OCI-LY1 (cell line): ENCODE data around the gene EYA3.

Experiments used
- H2AFZ ChIP-seq: fragments of 200-600 bp; sonication (generic), shearing (Covaris generic); 2 replicates; pipeline ENCODE4 v1.6.0; 2014; ENCODE audit warnings: antibody characterized with exemption, mild to moderate bottlenecking, low read length
- H3F3A ChIP-seq: fragments of 200-600 bp; sonication (generic), shearing (Covaris generic); 2 replicates; pipeline ENCODE4 v1.6.0; 2014; ENCODE audit warnings: mild to moderate bottlenecking, antibody characterized with exemption, low read length, moderate library complexity; ENCODE audit not compliant: insufficient read depth
- H3K27ac ChIP-seq: fragments of 200-600 bp; sonication (generic); 2 replicates; pipeline ENCODE4 v1.5.1; 2014; ENCODE audit warnings: low read length, mixed run types, mild to moderate bottlenecking, low read depth; ENCODE audit not compliant: poor library complexity, severe bottlenecking
- H3K27me3 ChIP-seq: fragments of 200-600 bp; sonication (generic); 2 replicates; pipeline ENCODE4 v1.6.0; 2014; ENCODE audit warnings: antibody characterized with exemption, mild to moderate bottlenecking, low read length, moderate library complexity; ENCODE audit not compliant: insufficient read depth
- H3K36me3 ChIP-seq: fragments of 200-600 bp; sonication (generic); 2 replicates; pipeline ENCODE4 v1.6.1; 2014; ENCODE audit warnings: mild to moderate bottlenecking, antibody characterized with exemption, low read length, moderate library complexity, mixed read lengths; ENCODE audit not compliant: insufficient read depth
- H3K4me1 ChIP-seq: fragments of 200-600 bp; sonication (generic); 2 replicates; pipeline ENCODE4 v1.5.1; 2014; ENCODE audit warnings: mild to moderate bottlenecking, low read length, moderate library complexity; ENCODE audit not compliant: insufficient read depth, severe bottlenecking
- H3K4me2 ChIP-seq: fragments of 200-600 bp; sonication (generic), shearing (Covaris generic); 2 replicates; pipeline ENCODE4 v1.6.1; 2014; ENCODE audit warnings: low read length
- H3K4me3 ChIP-seq: fragments of 200-600 bp; sonication (generic); 2 replicates; pipeline ENCODE4 v1.5.1; 2014; ENCODE audit warnings: low read length, low read depth, mild to moderate bottlenecking, mixed read lengths; ENCODE audit not compliant: poor library complexity, severe bottlenecking
- H3K79me2 ChIP-seq: fragments of 200-600 bp; shearing (Covaris generic); 2 replicates; pipeline ENCODE4 v1.6.1; 2016; ENCODE audit warnings: mixed run types, low read length, mixed read lengths; ENCODE audit not compliant: insufficient read depth
- H3K9ac ChIP-seq: fragments of 200-600 bp; sonication (generic), shearing (Covaris generic); 2 replicates; pipeline ENCODE4 v1.6.1; 2014; ENCODE audit warnings: mild to moderate bottlenecking, low read length, mixed read lengths
- H3K9me2 ChIP-seq: fragments of 200-600 bp; sonication (generic), shearing (Covaris generic); 2 replicates; pipeline ENCODE4 v1.6.1; 2014; ENCODE audit warnings: low read depth, mild to moderate bottlenecking, low read length, mixed read lengths
- H3K9me3 ChIP-seq: fragments of 200-600 bp; shearing (Covaris generic); 2 replicates; pipeline ENCODE4 v1.6.1; 2014; ENCODE audit warnings: low read length, mixed read lengths
- H4K20me1 ChIP-seq: fragments of 200-600 bp; sonication (generic), shearing (Covaris generic); 2 replicates; pipeline ENCODE4 v1.6.0; 2016; ENCODE audit warnings: mild to moderate bottlenecking, low read length; ENCODE audit not compliant: insufficient read depth
- EZH2 ChIP-seq: fragments of 200-600 bp; sonication (generic), shearing (Covaris generic); IDR thresholded peaks from 2 replicates; pipeline ENCODE4 v1.8.0; 2017; ENCODE audit warnings: borderline replicate concordance, mixed run types, mild to moderate bottlenecking, antibody characterized with exemption, low read length, moderate library complexity, mixed read lengths
- TF ChIP-seq, protein P1 (sequence below): fragments of 200-600 bp; sonication (generic), shearing (Covaris generic); IDR thresholded peaks from 2 replicates; pipeline ENCODE4 v1.5.1; 2017; ENCODE audit warnings: mild to moderate bottlenecking, antibody characterized with exemption, low read length, moderate library complexity, mixed read lengths

EYA3 gene

DNA sequence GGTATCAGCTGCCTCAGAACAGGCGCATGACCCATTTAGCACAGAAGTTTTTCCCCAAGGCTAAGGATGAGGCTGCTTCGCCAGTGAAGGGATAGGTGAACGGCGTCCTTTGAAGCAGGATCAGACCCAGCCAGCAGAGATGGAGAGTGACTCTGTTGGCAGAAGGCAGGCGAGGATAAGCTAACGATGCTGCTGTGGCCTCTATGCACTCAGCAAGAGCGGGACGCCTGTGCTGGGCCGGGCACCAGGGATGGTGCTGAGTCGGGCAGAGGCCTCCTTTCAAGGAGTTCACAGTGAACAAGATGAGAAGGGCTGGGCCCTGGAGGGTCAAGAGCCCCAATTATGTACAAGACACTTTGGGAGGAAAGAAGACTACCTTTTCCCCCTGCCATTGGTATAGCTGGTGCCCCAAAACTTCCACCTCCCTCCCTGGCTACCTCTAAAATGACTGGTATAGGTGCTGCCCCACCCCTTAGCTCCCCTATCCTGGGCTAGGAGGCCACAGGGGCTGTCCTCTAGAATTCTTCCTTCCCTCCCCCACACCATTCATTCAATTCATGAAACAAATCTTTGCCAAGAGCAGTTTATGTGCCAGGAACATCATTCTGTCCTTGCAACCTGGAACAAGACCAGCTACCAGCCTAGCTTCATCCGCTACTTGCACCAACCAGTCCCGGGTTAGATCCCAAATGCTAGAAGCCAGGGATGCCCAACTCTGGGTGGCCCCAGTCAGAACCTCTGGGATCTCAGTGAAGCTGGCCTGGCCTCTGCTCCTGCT lies 121.1 kb downstream of the EYA3 start:
- H3K79me2 ChIP-seq: no peaks in the 10 kb centered on the region
- H3K9me2 ChIP-seq: no peaks in the 10 kb centered on the region
- H3K9ac ChIP-seq: no peak overlapping the region
- H3K27ac ChIP-seq: no peak overlapping the region
- no peaks in the 10 kb centered on the region for H4K20me1 ChIP-seq
- no peak overlapping the region for H3K4me3 ChIP-seq
- no peaks in the 10 kb centered on the region for H3K27me3 ChIP-seq
- no peak overlapping the region for H3K4me2 ChIP-seq
- H2AFZ ChIP-seq: no peak overlapping the region
- H3K36me3 ChIP-seq: peaks cover 20% of the 10 kb centered on the region; the same call in 1 of the 2 replicates
- H3K9me3 ChIP-seq: no peaks in the 10 kb centered on the region
- H3F3A ChIP-seq: no peaks in the 10 kb centered on the region
- no peaks in the 10 kb centered on the region for H3K4me1 ChIP-seq
- TF ChIP-seq EZH2: no peak
- TF ChIP-seq, protein P1, sequence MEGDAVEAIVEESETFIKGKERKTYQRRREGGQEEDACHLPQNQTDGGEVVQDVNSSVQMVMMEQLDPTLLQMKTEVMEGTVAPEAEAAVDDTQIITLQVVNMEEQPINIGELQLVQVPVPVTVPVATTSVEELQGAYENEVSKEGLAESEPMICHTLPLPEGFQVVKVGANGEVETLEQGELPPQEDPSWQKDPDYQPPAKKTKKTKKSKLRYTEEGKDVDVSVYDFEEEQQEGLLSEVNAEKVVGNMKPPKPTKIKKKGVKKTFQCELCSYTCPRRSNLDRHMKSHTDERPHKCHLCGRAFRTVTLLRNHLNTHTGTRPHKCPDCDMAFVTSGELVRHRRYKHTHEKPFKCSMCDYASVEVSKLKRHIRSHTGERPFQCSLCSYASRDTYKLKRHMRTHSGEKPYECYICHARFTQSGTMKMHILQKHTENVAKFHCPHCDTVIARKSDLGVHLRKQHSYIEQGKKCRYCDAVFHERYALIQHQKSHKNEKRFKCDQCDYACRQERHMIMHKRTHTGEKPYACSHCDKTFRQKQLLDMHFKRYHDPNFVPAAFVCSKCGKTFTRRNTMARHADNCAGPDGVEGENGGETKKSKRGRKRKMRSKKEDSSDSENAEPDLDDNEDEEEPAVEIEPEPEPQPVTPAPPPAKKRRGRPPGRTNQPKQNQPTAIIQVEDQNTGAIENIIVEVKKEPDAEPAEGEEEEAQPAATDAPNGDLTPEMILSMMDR: no peak

DNA sequence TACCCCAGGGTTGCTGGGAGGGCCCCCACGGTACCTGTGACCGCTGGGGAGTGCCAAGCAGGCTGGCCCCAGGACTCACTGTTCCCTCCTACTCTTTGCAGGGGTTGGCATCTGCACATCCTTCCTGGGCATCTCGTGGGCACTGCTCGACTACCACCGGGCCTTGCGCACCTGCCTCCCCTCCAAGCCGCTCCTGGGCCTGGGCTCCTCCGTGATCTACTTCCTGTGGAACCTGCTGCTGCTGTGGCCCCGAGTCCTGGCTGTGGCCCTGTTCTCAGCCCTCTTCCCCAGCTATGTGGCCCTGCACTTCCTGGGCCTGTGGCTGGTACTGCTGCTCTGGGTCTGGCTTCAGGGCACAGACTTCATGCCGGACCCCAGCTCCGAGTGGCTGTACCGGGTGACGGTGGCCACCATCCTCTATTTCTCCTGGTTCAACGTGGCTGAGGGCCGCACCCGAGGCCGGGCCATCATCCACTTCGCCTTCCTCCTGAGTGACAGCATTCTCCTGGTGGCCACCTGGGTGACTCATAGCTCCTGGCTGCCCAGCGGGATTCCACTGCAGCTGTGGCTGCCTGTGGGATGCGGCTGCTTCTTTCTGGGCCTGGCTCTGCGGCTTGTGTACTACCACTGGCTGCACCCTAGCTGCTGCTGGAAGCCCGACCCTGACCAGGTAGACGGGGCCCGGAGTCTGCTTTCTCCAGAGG lies 121.9 kb downstream of the EYA3 start:
- no peak overlapping the region for H3K9ac ChIP-seq
- no peaks in the 10 kb centered on the region for H4K20me1 ChIP-seq
- no peaks in the 10 kb centered on the region for H3K27me3 ChIP-seq
- no peaks in the 10 kb centered on the region for H3F3A ChIP-seq
- H3K9me3 ChIP-seq: no peaks in the 10 kb centered on the region
- no peak overlapping the region for H3K27ac ChIP-seq
- no peaks in the 10 kb centered on the region for H3K9me2 ChIP-seq
- no peaks in the 10 kb centered on the region for H3K4me1 ChIP-seq
- H3K4me3 ChIP-seq: no peak overlapping the region
- H2AFZ ChIP-seq: no peak overlapping the region
- H3K79me2 ChIP-seq: no peaks in the 10 kb centered on the region
- H3K4me2 ChIP-seq: no peak overlapping the region
- H3K36me3 ChIP-seq: peaks cover 14% of the 10 kb centered on the region; the same call in 1 of the 2 replicates
- TF ChIP-seq, protein P1: no peak
- no peak for TF ChIP-seq EZH2

GRCh38 chr1:27963393-27963792 lies 125.0 kb downstream of the EYA3 start:
- no peak overlapping the region for H3K4me2 ChIP-seq
- no peak overlapping the region for H3K4me3 ChIP-seq
- no peaks in the 10 kb centered on the region for H3K27me3 ChIP-seq
- H3F3A ChIP-seq: no peaks in the 10 kb centered on the region
- no peaks in the 10 kb centered on the region for H3K9me3 ChIP-seq
- H3K4me1 ChIP-seq: peaks cover 20% of the 10 kb centered on the region
- no peak overlapping the region for H3K9ac ChIP-seq
- no peak for TF ChIP-seq EZH2
- peaks cover 6% of the 10 kb centered on the region; the same call in 1 of the 2 replicates for H3K36me3 ChIP-seq
- no peaks in the 10 kb centered on the region for H4K20me1 ChIP-seq
- no peaks in the 10 kb centered on the region for H3K79me2 ChIP-seq
- no peak overlapping the region for H3K27ac ChIP-seq
- H2AFZ ChIP-seq: no peak overlapping the region
- H3K9me2 ChIP-seq: no peaks in the 10 kb centered on the region
